GM12864 (cell line): ENCODE results near the gene PBXIP1.
"Not testable (repeated sequence)": the region's sequence is repeated elsewhere in the genome, so short reads cannot be mapped to it uniquely, and the experiment has no call there.

ENCODE experiments used
- DNase-seq: peaks from one replicate; pipeline ENCODE4 v3.0.0-alpha.2; 2011; ENCODE audit warnings: low read depth
- H3K4me3 ChIP-seq: 2 replicates; pipeline ENCODE4 v1.5.1; 2011; ENCODE audit warnings: mild to moderate bottlenecking, low read depth, low read length, control low read depth
- TF ChIP-seq, protein P1 (sequence below): IDR thresholded peaks from 2 replicates; pipeline ENCODE4 v1.5.1; 2011; ENCODE audit warnings: low read depth, mild to moderate bottlenecking, moderate library complexity, low read length, control low read depth, inconsistent platforms; ENCODE audit errors: missing control alignments

Gene PBXIP1

DNA sequence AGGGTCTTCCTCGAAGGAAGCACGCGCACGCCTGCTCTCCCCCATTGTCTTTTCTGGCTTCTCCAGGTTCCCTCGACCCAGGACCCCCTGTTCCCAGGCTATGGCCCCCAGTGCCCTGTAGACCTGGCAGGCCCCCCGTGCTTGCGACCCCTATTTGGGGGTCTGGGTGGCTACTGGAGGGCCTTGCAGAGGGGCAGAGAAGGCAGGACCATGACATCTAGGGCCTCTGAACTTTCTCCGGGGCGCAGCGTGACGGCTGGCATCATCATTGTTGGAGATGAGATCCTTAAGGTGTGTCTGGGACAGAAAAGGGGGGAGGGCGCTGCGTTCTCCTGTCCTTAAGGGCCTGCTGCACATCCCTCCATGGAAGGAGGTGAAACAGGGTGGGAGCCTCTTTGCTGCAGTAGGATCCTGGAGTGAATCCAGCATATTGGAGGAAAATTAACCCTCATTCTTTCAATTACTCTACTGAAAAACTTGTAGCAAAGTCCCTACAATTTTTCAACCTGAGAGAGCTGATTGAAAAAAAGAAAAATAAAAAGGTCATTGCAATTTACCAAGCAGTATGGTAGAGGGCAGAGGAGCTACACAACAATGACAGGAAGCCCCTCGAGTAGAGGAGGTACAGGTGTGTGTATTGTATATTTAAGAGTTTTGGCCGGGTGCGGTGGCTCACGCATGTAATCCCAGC lies 28.0 kb upstream of the PBXIP1 start:
- no peak for DNase-seq
- TF ChIP-seq, protein P1, sequence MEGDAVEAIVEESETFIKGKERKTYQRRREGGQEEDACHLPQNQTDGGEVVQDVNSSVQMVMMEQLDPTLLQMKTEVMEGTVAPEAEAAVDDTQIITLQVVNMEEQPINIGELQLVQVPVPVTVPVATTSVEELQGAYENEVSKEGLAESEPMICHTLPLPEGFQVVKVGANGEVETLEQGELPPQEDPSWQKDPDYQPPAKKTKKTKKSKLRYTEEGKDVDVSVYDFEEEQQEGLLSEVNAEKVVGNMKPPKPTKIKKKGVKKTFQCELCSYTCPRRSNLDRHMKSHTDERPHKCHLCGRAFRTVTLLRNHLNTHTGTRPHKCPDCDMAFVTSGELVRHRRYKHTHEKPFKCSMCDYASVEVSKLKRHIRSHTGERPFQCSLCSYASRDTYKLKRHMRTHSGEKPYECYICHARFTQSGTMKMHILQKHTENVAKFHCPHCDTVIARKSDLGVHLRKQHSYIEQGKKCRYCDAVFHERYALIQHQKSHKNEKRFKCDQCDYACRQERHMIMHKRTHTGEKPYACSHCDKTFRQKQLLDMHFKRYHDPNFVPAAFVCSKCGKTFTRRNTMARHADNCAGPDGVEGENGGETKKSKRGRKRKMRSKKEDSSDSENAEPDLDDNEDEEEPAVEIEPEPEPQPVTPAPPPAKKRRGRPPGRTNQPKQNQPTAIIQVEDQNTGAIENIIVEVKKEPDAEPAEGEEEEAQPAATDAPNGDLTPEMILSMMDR: no peak
- peak overlapping the region; percentile 85 for H3K4me3 ChIP-seq

- DNase-seq: peak; percentile 100
- peak within 1 kb of the TSS; percentile 85 for H3K4me3 ChIP-seq
- TF ChIP-seq, protein P1: no peak
These were observed 27.2 kb upstream of the PBXIP1 start, which contains the start of gene FLAD1 for GRCh38 chr1:154982897-154983648. FLAD1 (plus strand) TSS chr1:154983344; CDS start chr1:154983695, 351 bp downstream.

- H3K4me3 ChIP-seq: peak overlapping the region; percentile 50
- no peak for DNase-seq
- TF ChIP-seq, protein P1: no peak
These were observed 26.4 kb upstream of the PBXIP1 start for GRCh38 chr1:154982341-154982740.

DNA sequence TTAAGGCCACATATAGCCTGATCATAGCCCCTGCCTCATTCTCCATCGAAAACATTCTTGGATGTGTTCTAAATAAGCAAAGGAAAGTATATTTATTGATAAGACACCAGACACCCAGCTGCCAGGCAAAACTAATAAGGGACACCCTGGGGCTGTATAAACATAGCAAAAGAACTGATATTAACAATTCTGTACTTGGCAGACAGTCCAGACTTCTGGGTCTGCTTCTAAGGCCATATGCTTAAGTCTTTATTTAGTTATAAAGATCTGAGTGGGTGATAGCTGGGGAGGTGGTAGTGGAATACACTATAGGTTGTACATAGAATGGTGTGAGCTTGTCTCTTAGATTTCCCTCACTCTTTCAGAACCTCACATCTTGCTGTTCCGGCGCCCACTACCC lies 22.5 kb upstream of the PBXIP1 start:
- no peak overlapping the region for H3K4me3 ChIP-seq
- no peak for DNase-seq
- TF ChIP-seq, protein P1: no peak

DNA sequence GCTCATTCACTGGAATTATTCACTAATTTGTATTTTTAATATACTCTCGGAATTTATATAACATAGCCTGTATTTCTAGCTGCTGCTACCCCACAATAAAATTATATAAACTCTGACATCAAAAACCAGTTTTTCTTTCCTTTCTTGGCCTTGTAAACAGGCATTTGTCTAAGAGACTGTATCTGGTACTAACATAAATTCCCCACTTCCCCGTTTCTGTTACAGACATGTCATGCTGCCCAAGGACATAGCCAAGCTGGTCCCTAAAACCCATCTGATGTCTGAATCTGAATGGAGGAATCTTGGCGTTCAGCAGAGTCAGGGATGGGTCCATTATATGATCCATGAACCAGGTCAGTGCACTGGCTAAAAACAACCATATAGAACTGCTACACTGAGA lies 21.9 kb upstream of the PBXIP1 start:
- H3K4me3 ChIP-seq, DNase-seq: not testable (repeated sequence)

- peak; percentile 59 for DNase-seq
- TF ChIP-seq, protein P1: no peak
- peak overlapping the region; percentile 85 for H3K4me3 ChIP-seq
These were observed 19.6 kb upstream of the PBXIP1 start for GRCh38 chr1:154975409-154976059.

DNA sequence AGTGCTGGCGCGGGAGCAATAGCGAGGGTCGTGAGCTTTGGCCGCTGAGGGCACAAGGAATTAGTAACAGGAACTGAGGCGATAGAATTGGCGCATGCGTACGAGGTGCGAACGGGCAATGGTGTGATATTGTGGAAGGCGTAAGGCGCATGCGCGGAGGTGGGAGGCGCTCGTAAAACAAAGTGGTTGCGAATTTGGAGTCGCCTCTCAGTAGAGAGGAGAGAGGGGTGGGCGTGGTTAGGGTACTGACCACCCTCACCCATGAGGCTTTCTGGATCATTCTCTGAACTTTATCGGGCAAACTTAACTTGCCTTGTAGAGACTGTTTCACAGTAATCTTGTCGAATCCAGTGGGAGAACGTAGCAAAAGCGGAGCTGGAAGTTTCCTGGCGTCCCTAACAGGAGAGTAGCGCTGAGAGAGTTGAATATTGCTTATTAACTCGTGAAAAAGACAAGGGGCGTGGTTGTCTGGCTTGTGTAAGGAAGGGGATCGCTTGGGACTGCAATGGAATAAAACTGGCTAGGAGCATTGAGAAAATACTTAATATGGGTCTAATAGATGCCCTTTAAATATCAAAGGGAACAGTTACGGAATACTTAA lies 19.0 kb upstream of the PBXIP1 start:
- H3K4me3 ChIP-seq: peak overlapping the region; percentile 85
- DNase-seq: peak; percentile 93
- TF ChIP-seq, protein P1: no peak
